Left lung (tissue), 10 donors: ENCODE data around the gene AFAP1L2. TPM values are rescaled to one million over a fixed set of nuclear protein-coding genes. Genes with fewer than 3 reads are reported as not detected.
"Not testable (repeated sequence)": the region's sequence is repeated elsewhere in the genome, so short reads cannot be mapped to it uniquely, and the experiment has no call there.

ENCODE experiments used
- ATAC-seq: fragments of 200-7000 bp; cut with Tn5 transposase; one replicate; pipeline ENCODE4 v1.9.1; 2020; ENCODE audit warnings: moderate library complexity
- DNase-seq, 4 donors: peaks; one replicate each; pipeline ENCODE4 v3.0.0-alpha.2; 2013 to 2020
- H3K27ac ChIP-seq, 2 donors: fragments of 200-600 bp; sonication (generic) in 1 of 2; one replicate each; pipeline versions ENCODE4 v1.5.0 to v1.8.0; 2020 to 2021
- H3K27me3 ChIP-seq, 2 donors: fragments of 200-600 bp; sonication (generic) in 1 of 2; one replicate each; pipeline versions ENCODE4 v1.5.0 to v1.8.0; 2020 to 2021
- H3K36me3 ChIP-seq, 2 donors: fragments of 200-600 bp; sonication (generic) in 1 of 2; one replicate each; pipeline versions ENCODE4 v1.5.0 to v1.8.0; 2020 to 2021
- H3K4me1 ChIP-seq, 2 donors: fragments of 200-600 bp; one replicate each; pipeline ENCODE4 v1.8.0; 2021
- H3K4me3 ChIP-seq, 2 donors: fragments of 200-600 bp; sonication (generic) in 1 of 2; one replicate each; pipeline versions ENCODE4 v1.5.0 to v1.8.0; 2020 to 2021; ENCODE audit warnings: mild to moderate bottlenecking in 1 of 2
- H3K9me3 ChIP-seq, 2 donors: fragments of 200-600 bp; sonication (generic) in 1 of 2; one replicate each; pipeline versions ENCODE4 v1.5.0 to v1.8.0; 2020 to 2021
- intact Hi-C, 2 donors: fragments of 100-400 bp; cut with DNase I; formaldehyde crosslinking; loops; one replicate each; pipeline versions ENCODE4 v1.11.2 to v1.14.2; 2022
- polyA plus RNA-seq, 6 donors: library from polyadenylated mRNA; unstranded; fragments of 120-200 nt; gene quantifications; one replicate each; pipeline ENCODE4 v1.2.1, GENCODE V29; 2013; ENCODE audit not compliant: insufficient read length in 6 of 6
- total RNA-seq, 2 donors: library from RNA; stranded (reverse); fragmentation: NEBNext Ultra II Directional; extraction: Animal tissue kit (Norgen Biotek cat#: 25700); gene quantifications; one replicate each; pipeline ENCODE4 v1.2.1, GENCODE V29; 2021
- TF ChIP-seq, protein P1 (sequence below), 2 donors: fragments of 200-600 bp; sonication (generic) in 1 of 2; IDR thresholded peaks; one replicate each; pipeline versions ENCODE4 v1.5.0 to v1.8.0; 2021; ENCODE audit warnings: antibody characterized with exemption in 2 of 2
- donor health status: DM: no; HTN: yes; CAD: no.
- donor health status: DM: no; HTN: no; CAD: no.

AFAP1L2 gene
- total and polyA plus RNA-seq, 8 donors: 6.4 to 43.3 (median 33.2) TPM

DNA sequence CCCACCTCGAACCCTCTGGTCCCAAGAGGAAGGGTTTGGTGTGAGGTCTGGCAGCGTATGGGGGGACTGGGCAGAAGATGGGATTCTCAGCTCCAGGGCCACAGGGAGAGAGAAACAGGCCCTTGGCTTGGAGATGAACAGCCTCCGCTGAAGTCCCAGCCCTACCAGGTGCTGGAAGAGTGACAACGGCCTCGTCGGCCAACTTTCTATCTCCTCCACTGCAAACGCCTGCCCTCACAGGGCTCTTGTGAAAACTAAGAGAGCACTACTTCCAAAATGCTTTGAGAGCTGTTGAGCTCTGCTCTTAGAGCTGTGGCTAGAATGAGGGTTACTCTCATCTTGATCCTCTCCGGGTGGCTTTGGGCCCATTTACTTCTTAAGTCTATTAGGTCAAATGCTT lies 63.5 kb downstream of the AFAP1L2 start:
- H3K4me1 ChIP-seq: no peaks in the 10 kb centered on the region
- H3K27me3 ChIP-seq: no peaks in the 10 kb centered on the region
- no peaks in the 10 kb centered on the region for H3K36me3 ChIP-seq
- H3K9me3 ChIP-seq: no peaks in the 10 kb centered on the region
- no peak overlapping the region for H3K4me3 ChIP-seq
- H3K27ac ChIP-seq: no peak overlapping the region
- TF ChIP-seq, protein P1, sequence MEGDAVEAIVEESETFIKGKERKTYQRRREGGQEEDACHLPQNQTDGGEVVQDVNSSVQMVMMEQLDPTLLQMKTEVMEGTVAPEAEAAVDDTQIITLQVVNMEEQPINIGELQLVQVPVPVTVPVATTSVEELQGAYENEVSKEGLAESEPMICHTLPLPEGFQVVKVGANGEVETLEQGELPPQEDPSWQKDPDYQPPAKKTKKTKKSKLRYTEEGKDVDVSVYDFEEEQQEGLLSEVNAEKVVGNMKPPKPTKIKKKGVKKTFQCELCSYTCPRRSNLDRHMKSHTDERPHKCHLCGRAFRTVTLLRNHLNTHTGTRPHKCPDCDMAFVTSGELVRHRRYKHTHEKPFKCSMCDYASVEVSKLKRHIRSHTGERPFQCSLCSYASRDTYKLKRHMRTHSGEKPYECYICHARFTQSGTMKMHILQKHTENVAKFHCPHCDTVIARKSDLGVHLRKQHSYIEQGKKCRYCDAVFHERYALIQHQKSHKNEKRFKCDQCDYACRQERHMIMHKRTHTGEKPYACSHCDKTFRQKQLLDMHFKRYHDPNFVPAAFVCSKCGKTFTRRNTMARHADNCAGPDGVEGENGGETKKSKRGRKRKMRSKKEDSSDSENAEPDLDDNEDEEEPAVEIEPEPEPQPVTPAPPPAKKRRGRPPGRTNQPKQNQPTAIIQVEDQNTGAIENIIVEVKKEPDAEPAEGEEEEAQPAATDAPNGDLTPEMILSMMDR (IDR thresholded peaks at IDR 0.05): no peak
- intact Hi-C loops: no loop called here
- DNase-seq (peak in 1 of 4 donors; percentile 47), ATAC-seq (peak; percentile 85)

DNA sequence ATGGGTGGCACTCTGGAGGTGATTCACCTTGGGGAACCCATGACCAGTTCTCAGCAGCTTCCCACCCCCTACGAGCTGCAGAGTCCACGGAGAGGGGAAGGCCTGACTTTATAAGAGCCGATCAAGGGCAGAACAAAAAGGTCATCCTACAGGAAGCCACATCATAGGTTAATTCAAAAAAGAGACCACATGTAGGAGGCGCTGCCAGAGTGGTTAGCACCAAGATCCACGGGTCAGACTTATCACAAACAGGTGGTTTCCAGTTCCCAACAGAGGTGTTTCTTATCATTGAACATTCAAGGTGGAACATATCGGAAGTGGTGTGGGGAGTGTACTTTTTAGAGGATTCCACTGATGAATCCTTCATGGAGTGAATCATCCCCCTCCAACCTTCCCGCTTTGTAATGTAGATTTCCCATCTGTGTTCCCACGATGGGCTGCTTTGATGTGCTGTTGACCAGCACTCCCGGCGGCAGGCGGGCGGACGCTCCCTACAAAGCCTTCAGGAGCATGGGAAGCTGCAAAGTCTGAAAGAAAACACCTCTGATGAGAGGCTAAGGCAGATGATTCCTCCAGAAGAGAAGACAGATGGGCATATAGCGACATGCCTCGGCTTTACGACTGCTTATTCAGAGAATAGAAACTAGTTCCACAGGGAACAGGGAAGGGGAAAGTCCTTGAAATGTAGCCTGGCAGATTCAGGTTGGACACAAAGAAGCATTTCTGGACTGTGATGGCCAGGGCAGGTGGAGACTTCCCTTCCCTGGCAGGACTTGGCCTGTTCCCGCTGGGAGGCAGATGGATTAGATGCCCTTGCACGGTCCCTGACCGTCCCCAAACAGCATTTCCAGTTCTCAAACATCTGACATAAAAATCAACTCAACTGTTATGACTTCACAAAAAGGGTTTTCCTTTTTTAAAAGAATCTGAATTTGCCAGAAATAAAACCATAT lies 66.5 kb downstream of the AFAP1L2 start:
- Histone ChIP-seq H3K9me3 (no peaks in the 10 kb centered on the region), H3K36me3 (no peaks in the 10 kb centered on the region), H3K4me1 (no peaks in the 10 kb centered on the region), H3K27me3 (no peaks in the 10 kb centered on the region), H3K27ac (no peak overlapping the region), H3K4me3 (no peak overlapping the region)
- no peak for DNase-seq
- TF ChIP-seq, protein P1 (IDR thresholded peaks at IDR 0.05): no peak
- intact Hi-C loops: no loop called here
- no peak for ATAC-seq

DNA sequence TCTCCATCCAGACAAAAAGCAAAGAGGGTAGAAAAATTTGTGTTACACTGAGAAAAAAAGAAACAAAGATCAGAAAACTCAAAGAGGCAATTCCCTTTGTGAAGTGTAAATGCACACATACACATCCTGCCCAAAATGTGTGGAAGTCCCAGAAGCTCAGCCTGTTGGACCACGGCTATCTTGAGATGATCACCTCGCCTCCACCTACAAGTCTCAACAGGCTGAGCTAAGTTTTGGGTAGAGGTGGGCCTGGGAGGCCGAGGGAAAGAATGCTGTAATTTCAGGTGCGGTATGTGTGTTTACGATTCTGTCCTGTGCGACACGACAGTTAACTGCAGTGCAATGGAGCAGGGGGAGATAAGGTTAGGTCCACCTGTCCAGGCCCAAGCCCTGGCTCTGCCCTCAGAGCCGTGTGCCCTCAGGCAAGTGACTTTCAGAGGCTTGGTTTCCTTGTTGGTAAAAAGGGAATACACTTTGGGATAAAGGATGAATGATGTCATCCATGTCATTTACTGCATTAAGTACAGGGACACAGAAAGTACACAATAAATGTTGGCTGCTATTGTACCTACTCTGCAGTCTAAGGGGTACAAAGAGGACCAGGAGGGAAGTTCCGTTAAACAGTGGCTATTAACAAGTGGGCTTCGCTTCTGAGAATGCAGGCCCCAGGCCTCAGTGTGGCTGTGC lies 67.3 kb downstream of the AFAP1L2 start:
- no peak for ATAC-seq
- intact Hi-C loops: no loop called here
- no peaks in the 10 kb centered on the region for H3K4me1 ChIP-seq
- no peaks in the 10 kb centered on the region for H3K9me3 ChIP-seq
- no peak for DNase-seq
- H3K27me3 ChIP-seq: no peaks in the 10 kb centered on the region
- TF ChIP-seq, protein P1 (IDR thresholded peaks at IDR 0.05): no peak
- no peaks in the 10 kb centered on the region for H3K36me3 ChIP-seq
- H3K4me3 ChIP-seq: no peak overlapping the region
- no peak overlapping the region for H3K27ac ChIP-seq

GRCh38 chr10:114335614-114336013 lies 68.7 kb downstream of the AFAP1L2 start:
- H3K9me3 ChIP-seq: no peaks in the 10 kb centered on the region
- intact Hi-C loops: no loop called here
- H3K4me1 ChIP-seq: no peaks in the 10 kb centered on the region
- no peak for ATAC-seq
- no peak overlapping the region for H3K4me3 ChIP-seq
- no peak overlapping the region for H3K27ac ChIP-seq
- H3K27me3 ChIP-seq: no peaks in the 10 kb centered on the region
- no peaks in the 10 kb centered on the region for H3K36me3 ChIP-seq
- TF ChIP-seq, protein P1 (IDR thresholded peaks at IDR 0.05): no peak
- no peak for DNase-seq

DNA sequence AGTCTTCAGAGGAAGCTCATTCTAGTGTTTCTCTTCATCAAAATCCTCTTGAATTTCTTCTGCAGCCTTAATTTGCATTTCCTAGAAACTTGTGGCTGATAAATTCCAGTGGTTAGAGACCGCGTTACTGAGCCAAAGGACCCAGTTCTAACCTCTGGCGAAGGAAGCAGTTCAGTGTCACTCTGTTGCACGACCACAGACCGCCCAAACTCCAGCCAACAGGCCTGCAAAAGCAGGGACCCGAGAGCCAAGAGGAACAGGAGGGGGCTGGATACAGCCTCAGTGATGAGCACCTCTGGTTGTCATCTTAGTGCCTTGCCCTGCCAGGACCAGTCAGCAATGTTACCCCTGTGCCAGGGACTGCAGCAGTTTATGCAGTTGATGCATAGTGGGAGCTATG lies 70.0 kb downstream of the AFAP1L2 start:
- intact Hi-C loops: no loop called here
- TF ChIP-seq, protein P1 (IDR thresholded peaks at IDR 0.05): no peak
- no peaks in the 10 kb centered on the region for H3K9me3 ChIP-seq
- H3K36me3 ChIP-seq: no peaks in the 10 kb centered on the region
- no peaks in the 10 kb centered on the region for H3K27me3 ChIP-seq
- no peak overlapping the region for H3K27ac ChIP-seq
- no peak overlapping the region for H3K4me3 ChIP-seq
- no peaks in the 10 kb centered on the region for H3K4me1 ChIP-seq
- DNase-seq (no peak), ATAC-seq (no peak)

- ATAC-seq, H3K9me3 ChIP-seq, intact Hi-C loops, DNase-seq, H3K27me3 ChIP-seq, H3K4me1 ChIP-seq, H3K36me3 ChIP-seq, H3K27ac ChIP-seq, H3K4me3 ChIP-seq: not testable (repeated sequence)
Observed at GRCh38 chr10:114333441-114333840, 70.9 kb downstream of the AFAP1L2 start.
